GM06990 (cell line): ENCODE results near the gene TTLL6.

Experiments used
- DNase-seq: peaks from one replicate; pipeline ENCODE4 v3.0.0-alpha.2; 2011; ENCODE audit not compliant: insufficient read length; ENCODE audit errors: extremely low read depth
- H3K27me3 ChIP-seq: replicated peaks from 2 replicates; pipeline ENCODE4 v1.6.0; 2011; ENCODE audit warnings: low read length; ENCODE audit not compliant: control insufficient read depth, insufficient read depth
- H3K36me3 ChIP-seq: 2 replicates; pipeline ENCODE4 v1.5.1; 2011; ENCODE audit warnings: low read length; ENCODE audit not compliant: control insufficient read depth, insufficient read depth
- H3K4me3 ChIP-seq: replicated peaks from 2 replicates; pipeline ENCODE4 v1.5.1; 2011; ENCODE audit warnings: low read depth, mild to moderate bottlenecking, control low read depth, low read length
- TF ChIP-seq, protein P1 (sequence below): IDR thresholded peaks from 2 replicates; pipeline ENCODE4 v1.5.1; 2011; ENCODE audit warnings: low read length, control low read depth, mild to moderate bottlenecking, inconsistent platforms; ENCODE audit not compliant: insufficient read depth, poor library complexity, severe bottlenecking

The TTLL6 gene

DNA sequence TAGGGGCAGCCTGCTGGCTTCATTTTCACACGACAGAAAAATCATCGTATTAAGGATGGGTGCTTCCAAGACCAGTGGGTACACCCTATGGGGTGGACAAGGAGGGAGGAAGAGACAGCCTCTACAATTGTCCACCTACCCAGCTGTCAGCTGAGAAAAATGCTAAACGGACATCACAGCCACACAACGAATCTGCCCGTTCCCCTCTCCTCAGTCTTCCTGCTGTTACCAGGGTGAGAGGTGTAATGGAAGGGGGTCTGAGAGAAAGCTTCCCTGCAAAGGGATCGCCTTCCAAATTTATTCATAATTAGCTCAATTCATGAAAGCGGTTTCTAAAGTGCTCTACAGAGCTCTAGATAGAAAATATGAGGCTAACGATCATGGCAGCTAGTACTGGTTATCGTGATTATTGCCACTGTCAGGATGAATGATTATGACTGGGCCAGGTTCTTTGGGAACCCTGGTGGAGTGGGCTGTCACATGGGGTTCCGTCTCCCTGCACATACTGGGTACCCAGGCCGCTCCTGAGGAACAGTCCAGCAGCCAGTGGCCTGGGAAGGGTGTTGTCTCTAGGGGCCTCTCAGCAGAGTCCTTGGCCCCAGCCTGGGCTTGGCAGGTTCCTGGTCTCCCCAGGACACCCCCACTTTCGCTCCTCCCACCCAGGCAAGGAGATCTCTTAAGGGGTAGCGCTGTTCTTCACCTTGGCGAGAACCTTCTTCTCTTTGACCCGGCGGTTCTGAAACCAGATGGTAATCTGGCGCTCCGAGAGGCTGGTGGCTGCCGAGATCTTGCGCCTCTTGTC is 90.7 kb downstream of the TTLL6 start:
- TF ChIP-seq, protein P1, sequence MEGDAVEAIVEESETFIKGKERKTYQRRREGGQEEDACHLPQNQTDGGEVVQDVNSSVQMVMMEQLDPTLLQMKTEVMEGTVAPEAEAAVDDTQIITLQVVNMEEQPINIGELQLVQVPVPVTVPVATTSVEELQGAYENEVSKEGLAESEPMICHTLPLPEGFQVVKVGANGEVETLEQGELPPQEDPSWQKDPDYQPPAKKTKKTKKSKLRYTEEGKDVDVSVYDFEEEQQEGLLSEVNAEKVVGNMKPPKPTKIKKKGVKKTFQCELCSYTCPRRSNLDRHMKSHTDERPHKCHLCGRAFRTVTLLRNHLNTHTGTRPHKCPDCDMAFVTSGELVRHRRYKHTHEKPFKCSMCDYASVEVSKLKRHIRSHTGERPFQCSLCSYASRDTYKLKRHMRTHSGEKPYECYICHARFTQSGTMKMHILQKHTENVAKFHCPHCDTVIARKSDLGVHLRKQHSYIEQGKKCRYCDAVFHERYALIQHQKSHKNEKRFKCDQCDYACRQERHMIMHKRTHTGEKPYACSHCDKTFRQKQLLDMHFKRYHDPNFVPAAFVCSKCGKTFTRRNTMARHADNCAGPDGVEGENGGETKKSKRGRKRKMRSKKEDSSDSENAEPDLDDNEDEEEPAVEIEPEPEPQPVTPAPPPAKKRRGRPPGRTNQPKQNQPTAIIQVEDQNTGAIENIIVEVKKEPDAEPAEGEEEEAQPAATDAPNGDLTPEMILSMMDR: no peak
- peaks cover 5% of the 10 kb centered on the region for H3K27me3 ChIP-seq
- no peaks in the 10 kb centered on the region for H3K36me3 ChIP-seq

GRCh38 chr17:48725288-48726064 is 91.6 kb downstream of the TTLL6 start:
- peaks cover 5% of the 10 kb centered on the region for H3K27me3 ChIP-seq
- TF ChIP-seq, protein P1: no peak

More for the DNA sequence above, 90.7 kb downstream of the TTLL6 start:
- DNase-seq: no peak
- H3K4me3 ChIP-seq: no peak overlapping the region

GRCh38 chr17:48725004-48725287 is 92.1 kb downstream of the TTLL6 start:
- peaks cover 7% of the 10 kb centered on the region for H3K27me3 ChIP-seq

More at GRCh38 chr17:48725288-48726064, 91.6 kb downstream of the TTLL6 start:
- no peaks in the 10 kb centered on the region for H3K36me3 ChIP-seq
- DNase-seq: no peak
- H3K4me3 ChIP-seq: no peak overlapping the region

DNA sequence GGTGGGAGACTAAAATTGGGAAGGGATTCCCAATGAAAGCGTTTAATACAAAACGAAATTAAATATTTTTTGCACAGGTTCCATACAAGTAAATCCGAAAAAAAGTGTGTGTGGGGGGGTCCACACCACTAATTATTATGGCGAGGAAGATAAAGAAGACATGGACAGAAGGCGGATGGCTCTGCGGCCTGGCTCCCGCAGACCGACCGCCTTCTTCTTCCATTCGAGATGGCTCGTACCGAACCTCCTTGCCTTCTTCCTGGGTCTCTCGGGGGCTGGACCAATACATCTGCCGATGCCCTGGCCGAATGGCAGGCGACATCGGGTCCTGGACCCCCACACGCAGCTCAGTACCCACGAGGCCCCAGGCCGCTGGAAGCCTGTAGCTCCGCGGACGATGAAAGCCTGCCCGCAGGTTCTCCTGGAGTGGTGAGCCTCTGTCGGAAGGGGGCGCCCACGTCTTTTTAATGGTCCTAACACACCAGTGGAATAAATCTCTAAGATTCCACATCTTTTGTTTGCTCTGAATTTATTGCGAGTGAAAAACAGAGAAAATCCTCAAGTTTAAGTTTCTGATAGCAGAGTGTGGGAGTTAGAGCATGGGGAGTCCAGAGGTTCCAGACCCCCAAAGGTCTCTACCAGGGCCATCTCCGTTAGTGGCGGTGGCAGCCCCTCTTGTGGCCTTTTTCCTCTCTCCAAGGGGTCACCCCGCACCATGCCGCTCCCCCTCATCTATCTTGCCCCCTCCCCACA is 92.6 kb downstream of the TTLL6 start:
- Histone ChIP-seq H3K36me3 (no peaks in the 10 kb centered on the region), H3K27me3 (peaks cover 5% of the 10 kb centered on the region), H3K4me3 (no peak overlapping the region; the same call in 1 of the 2 replicates)
- DNase-seq: peak; percentile 60
- TF ChIP-seq, protein P1: peak; percentile 79

More at GRCh38 chr17:48725004-48725287, 92.1 kb downstream of the TTLL6 start:
- H3K4me3 ChIP-seq: no peak overlapping the region; the same call in 1 of the 2 replicates
- no peak for DNase-seq
- no peaks in the 10 kb centered on the region for H3K36me3 ChIP-seq
- TF ChIP-seq, protein P1: no peak

DNA sequence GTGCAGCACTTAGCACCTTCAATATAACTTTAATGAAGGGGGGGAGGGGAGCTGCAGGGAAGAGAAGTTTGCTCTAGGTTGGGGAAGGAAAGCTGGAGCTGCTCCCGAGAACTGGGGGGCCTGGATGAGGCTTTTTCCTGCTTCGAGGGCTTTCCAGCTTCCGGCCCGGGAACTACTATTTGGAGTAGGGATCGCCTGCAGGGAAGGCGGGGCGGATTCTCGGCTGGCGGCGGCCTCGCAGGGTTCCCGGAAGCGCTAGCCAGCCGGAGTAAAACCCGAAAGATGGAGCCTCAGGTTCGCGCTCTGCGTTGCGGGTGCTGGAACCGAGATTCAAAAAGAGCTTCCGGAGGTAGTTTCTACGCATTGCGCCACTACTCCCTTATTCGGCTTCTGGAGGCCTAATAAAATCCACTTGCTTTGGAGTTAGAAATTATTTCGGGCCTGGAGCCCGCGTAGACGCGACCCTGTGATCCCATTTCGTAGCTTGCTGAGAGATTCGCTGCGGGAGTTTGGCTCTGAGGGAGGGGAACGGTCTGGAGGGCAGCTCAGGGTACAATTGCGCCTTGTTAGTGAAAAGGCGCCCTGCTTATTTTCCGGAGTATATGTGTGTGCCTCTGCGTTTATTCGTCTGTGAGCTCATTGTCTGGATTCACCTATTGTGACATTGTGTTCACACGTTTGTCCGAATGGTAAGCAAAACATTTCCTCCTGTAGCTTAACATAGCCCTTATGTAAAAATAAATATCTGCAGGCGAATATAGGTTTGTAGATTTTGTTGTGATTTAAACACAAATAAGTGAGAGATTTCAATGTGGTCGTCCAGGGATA is 93.4 kb downstream of the TTLL6 start:
- Histone ChIP-seq H3K4me3 (no peak overlapping the region; the same call in 1 of the 2 replicates), H3K36me3 (no peaks in the 10 kb centered on the region), H3K27me3 (peaks cover 7% of the 10 kb centered on the region)
- TF ChIP-seq, protein P1: no peak
- no peak for DNase-seq
